Mesenchymal stem cell (in vitro differentiated cells and primary cell): Measurements from ENCODE around the gene MAN2A1.
A peak's percentile ranks its signal among the peaks of the same experiment; 100 is the strongest.

Experiments used
- DNase-seq: peaks from one replicate; pipeline ENCODE4 v3.0.0-alpha.2; 2013
- H2AFZ ChIP-seq: one replicate; pipeline ENCODE4 v1.6.1; 2013; ENCODE audit warnings: low read depth, mild to moderate bottlenecking, control low read depth, inconsistent platforms, low read length, moderate library complexity
- H2AK5ac ChIP-seq: 2 replicates; pipeline ENCODE4 v1.6.1; 2013; ENCODE audit warnings: low read length, moderate library complexity, mild to moderate bottlenecking, inconsistent platforms; ENCODE audit not compliant: severe bottlenecking
- H2BK120ac ChIP-seq: one replicate; pipeline ENCODE4 v1.6.1; 2013; ENCODE audit warnings: low read depth, mild to moderate bottlenecking, inconsistent platforms, low read length, moderate library complexity
- H2BK12ac ChIP-seq, 2 experiments: one replicate each; pipeline ENCODE4 v1.6.1; 2013; ENCODE audit warnings: inconsistent platforms in 2 of 2, low read length in 2 of 2, mild to moderate bottlenecking in 2 of 2, moderate library complexity in 2 of 2, control low read depth in 1 of 2
- H2BK15ac ChIP-seq: one replicate; pipeline ENCODE4 v1.6.1; 2013; ENCODE audit warnings: mild to moderate bottlenecking, low read depth, inconsistent platforms; ENCODE audit not compliant: poor library complexity, severe bottlenecking
- H2BK5ac ChIP-seq: 2 replicates; pipeline ENCODE4 v1.6.1; 2013; ENCODE audit warnings: low read depth, mild to moderate bottlenecking, low read length, control low read depth, inconsistent platforms; ENCODE audit not compliant: poor library complexity, severe bottlenecking
- H3K14ac ChIP-seq, 2 experiments: one replicate each; pipeline ENCODE4 v1.6.1; 2013; ENCODE audit warnings: inconsistent platforms in 2 of 2, low read length in 2 of 2, control low read depth in 1 of 2, mild to moderate bottlenecking in 1 of 2, moderate library complexity in 1 of 2
- H3K18ac ChIP-seq, 2 experiments: one replicate each; pipeline ENCODE4 v1.6.1; 2013; ENCODE audit warnings: inconsistent platforms in 2 of 2, low read length in 2 of 2, control low read depth in 1 of 2, low read depth in 1 of 2, mild to moderate bottlenecking in 1 of 2
- H3K23ac ChIP-seq, 2 experiments: one replicate each; pipeline ENCODE4 v1.6.1; 2013; ENCODE audit warnings: inconsistent platforms in 2 of 2, low read length in 2 of 2, mild to moderate bottlenecking in 2 of 2, moderate library complexity in 2 of 2, control low read depth in 1 of 2
- H3K27ac ChIP-seq: 2 replicates; pipeline ENCODE4 v1.5.1; 2013; ENCODE audit warnings: mild to moderate bottlenecking, moderate library complexity, low read length, control low read depth, inconsistent platforms; ENCODE audit not compliant: poor library complexity, severe bottlenecking
- H3K27me3 ChIP-seq, 2 experiments: 2 replicates each; pipeline versions ENCODE4 v1.6.1 to v1.7.0; 2013; ENCODE audit warnings: low read length in 2 of 2, mild to moderate bottlenecking in 2 of 2, moderate library complexity in 2 of 2, control low read depth in 1 of 2, inconsistent platforms in 1 of 2; ENCODE audit not compliant: control insufficient read depth in 1 of 2, insufficient read depth in 1 of 2
- H3K36me3 ChIP-seq, 2 experiments: 2 replicates each; pipeline versions ENCODE4 v1.6.1 to v1.7.0; 2013; ENCODE audit warnings: low read length in 2 of 2, control low read depth in 1 of 2, inconsistent platforms in 1 of 2, low read depth in 1 of 2, mild to moderate bottlenecking in 1 of 2; ENCODE audit not compliant: insufficient read depth in 2 of 2, control insufficient read depth in 1 of 2
- H3K4ac ChIP-seq, 2 experiments: one replicate each; pipeline ENCODE4 v1.6.1; 2013; ENCODE audit warnings: inconsistent platforms in 2 of 2, low read length in 2 of 2, mild to moderate bottlenecking in 2 of 2, moderate library complexity in 2 of 2, control low read depth in 1 of 2, low read depth in 1 of 2
- H3K4me1 ChIP-seq: 2 replicates; pipeline ENCODE4 v1.6.1; 2013; ENCODE audit warnings: low read depth, low read length, control low read depth; ENCODE audit not compliant: control insufficient read depth, insufficient read depth
- H3K4me2 ChIP-seq: 2 replicates; pipeline ENCODE4 v1.6.1; 2013; ENCODE audit warnings: low read length, mild to moderate bottlenecking, inconsistent platforms; ENCODE audit not compliant: poor library complexity, severe bottlenecking
- H3K4me3 ChIP-seq, 2 experiments: 2 replicates each; pipeline versions ENCODE4 v1.5.1 to v1.7.0; 2013; ENCODE audit warnings: low read length in 2 of 2, mild to moderate bottlenecking in 2 of 2, control low read depth in 1 of 2, low read depth in 1 of 2; ENCODE audit not compliant: insufficient read depth in 1 of 2
- H3K79me1 ChIP-seq: replicated peaks from 2 replicates; pipeline ENCODE4 v1.6.1; 2013; ENCODE audit warnings: mild to moderate bottlenecking, control low read depth, low read length, inconsistent platforms; ENCODE audit not compliant: poor library complexity, severe bottlenecking
- H3K9ac ChIP-seq: 2 replicates; pipeline ENCODE4 v1.7.0; 2013; ENCODE audit warnings: mild to moderate bottlenecking, low read length, moderate library complexity
- H3K9me3 ChIP-seq: 2 replicates; pipeline ENCODE4 v1.7.0; 2013; ENCODE audit warnings: mild to moderate bottlenecking, low read length; ENCODE audit not compliant: control insufficient read depth
- H4K8ac ChIP-seq: one replicate; pipeline ENCODE4 v1.6.1; 2013; ENCODE audit warnings: inconsistent platforms, mild to moderate bottlenecking, low read length, moderate library complexity
- H4K91ac ChIP-seq: one replicate; pipeline ENCODE4 v1.6.1; 2013; ENCODE audit warnings: mild to moderate bottlenecking, low read length, inconsistent platforms
- WGBS: methylation state at CpG from one replicate; pipeline ENCODE4 v1.1.7; 2013; ENCODE audit warnings: mixed read lengths; 5-methylcytosine and 5-hydroxymethylcytosine counted together

Gene MAN2A1

DNA sequence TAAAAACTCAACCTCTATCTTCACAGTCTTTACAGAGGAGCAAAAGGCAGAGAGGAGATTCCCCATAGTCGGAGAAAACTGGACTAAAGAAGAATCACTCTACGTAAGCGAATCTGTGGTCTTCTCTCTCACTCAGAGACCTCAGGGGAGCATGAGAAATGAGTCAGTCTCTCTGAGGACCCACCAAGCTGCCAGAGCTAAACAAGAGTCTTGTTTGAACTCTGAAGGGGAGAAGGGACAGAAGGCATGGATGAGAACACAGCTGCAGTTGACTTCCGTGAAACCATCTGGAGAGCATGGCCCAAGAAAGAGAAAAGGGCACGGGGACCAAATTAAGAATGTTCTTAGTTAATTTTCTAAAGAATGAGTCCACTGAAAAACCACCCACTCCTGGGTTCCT is 12.8 kb upstream of the MAN2A1 start:
- Histone ChIP-seq H3K18ac (no peak overlapping the region), H4K8ac (no peak overlapping the region), H3K9ac (no peak overlapping the region), H2BK120ac (no peak overlapping the region), H2BK15ac (no peak overlapping the region), H3K4ac (no peak overlapping the region), H2BK12ac (no peak overlapping the region), H2AK5ac (no peak overlapping the region), H4K91ac (no peak overlapping the region), H3K36me3 (no peaks in the 10 kb centered on the region), H3K23ac (no peak overlapping the region), H3K14ac (peak overlapping the region in 1 of 2 experiments; percentile 47), H3K4me3 (no peak overlapping the region), H2BK5ac (no peak overlapping the region), H3K27ac (no peak overlapping the region), H3K9me3 (no peaks in the 10 kb centered on the region), H2AFZ (no peak overlapping the region), H3K4me2 (no peak overlapping the region), H3K27me3 (peaks cover 0 to 3% of the 10 kb centered on the region in 2 experiments), H3K79me1 (no peaks in the 10 kb centered on the region), H3K4me1 (no peaks in the 10 kb centered on the region)
- DNase-seq: no peak
- 90% methylated on average over 3 of the region's 5 CpGs for WGBS

DNA sequence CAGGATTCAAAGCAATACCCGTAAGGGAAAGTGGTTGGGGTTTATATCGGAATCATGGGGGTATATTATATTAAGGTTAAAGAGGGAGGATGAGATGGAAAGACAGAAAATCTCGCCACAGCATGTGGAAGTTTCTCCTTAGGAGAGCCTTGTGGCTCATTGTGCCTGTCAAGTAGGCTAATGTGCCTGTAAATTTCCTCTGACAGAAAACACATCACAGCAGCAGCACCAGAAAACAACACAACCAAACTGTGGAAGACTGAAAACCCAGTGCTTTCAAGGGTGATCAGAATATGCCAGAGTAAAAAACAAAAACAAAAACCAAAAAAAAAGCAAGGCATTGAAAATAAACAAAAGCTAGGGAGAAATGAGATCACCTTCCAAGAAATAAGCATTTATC is 11.3 kb upstream of the MAN2A1 start:
- no peak overlapping the region for H3K23ac ChIP-seq
- H3K14ac ChIP-seq: no peak overlapping the region
- H3K27me3 ChIP-seq: no peaks in the 10 kb centered on the region
- H2AFZ ChIP-seq: no peak overlapping the region
- no peaks in the 10 kb centered on the region for H3K4me1 ChIP-seq
- no peak overlapping the region for H3K27ac ChIP-seq
- no peak overlapping the region for H3K4ac ChIP-seq
- no peak overlapping the region for H2BK120ac ChIP-seq
- no peak overlapping the region for H3K9ac ChIP-seq
- H2AK5ac ChIP-seq: no peak overlapping the region
- no peaks in the 10 kb centered on the region for H3K36me3 ChIP-seq
- no peak overlapping the region for H3K18ac ChIP-seq
- H2BK15ac ChIP-seq: no peak overlapping the region
- H2BK5ac ChIP-seq: no peak overlapping the region
- 88% methylated on average over 3 of the region's 3 CpGs for WGBS
- H3K9me3 ChIP-seq: no peaks in the 10 kb centered on the region
- no peaks in the 10 kb centered on the region for H3K79me1 ChIP-seq
- DNase-seq: no peak
- H4K8ac ChIP-seq: no peak overlapping the region
- no peak overlapping the region for H3K4me3 ChIP-seq
- no peak overlapping the region for H4K91ac ChIP-seq
- no peak overlapping the region for H2BK12ac ChIP-seq
- H3K4me2 ChIP-seq: no peak overlapping the region

GRCh38 chr5:109681763-109682162 is 8.0 kb upstream of the MAN2A1 start:
- no peak overlapping the region for H3K4me3 ChIP-seq
- no peak overlapping the region for H2BK5ac ChIP-seq
- H3K79me1 ChIP-seq: no peaks in the 10 kb centered on the region
- H2AK5ac ChIP-seq: no peak overlapping the region
- H3K18ac ChIP-seq: no peak overlapping the region
- H3K14ac ChIP-seq: no peak overlapping the region
- H2BK12ac ChIP-seq: no peak overlapping the region
- no peak overlapping the region for H2BK15ac ChIP-seq
- H3K9ac ChIP-seq: no peak overlapping the region
- no peaks in the 10 kb centered on the region for H3K9me3 ChIP-seq
- no peak overlapping the region for H3K4me2 ChIP-seq
- no peak overlapping the region for H3K4ac ChIP-seq
- H4K91ac ChIP-seq: no peak overlapping the region
- no peak for DNase-seq
- no peak overlapping the region for H3K23ac ChIP-seq
- H2AFZ ChIP-seq: no peak overlapping the region
- H3K27me3 ChIP-seq: no peaks in the 10 kb centered on the region
- H4K8ac ChIP-seq: no peak overlapping the region
- no peak overlapping the region for H2BK120ac ChIP-seq
- no peaks in the 10 kb centered on the region for H3K4me1 ChIP-seq
- H3K27ac ChIP-seq: no peak overlapping the region
- 97% methylated on average over 2 of the region's 3 CpGs for WGBS
- H3K36me3 ChIP-seq: no peaks in the 10 kb centered on the region

DNA sequence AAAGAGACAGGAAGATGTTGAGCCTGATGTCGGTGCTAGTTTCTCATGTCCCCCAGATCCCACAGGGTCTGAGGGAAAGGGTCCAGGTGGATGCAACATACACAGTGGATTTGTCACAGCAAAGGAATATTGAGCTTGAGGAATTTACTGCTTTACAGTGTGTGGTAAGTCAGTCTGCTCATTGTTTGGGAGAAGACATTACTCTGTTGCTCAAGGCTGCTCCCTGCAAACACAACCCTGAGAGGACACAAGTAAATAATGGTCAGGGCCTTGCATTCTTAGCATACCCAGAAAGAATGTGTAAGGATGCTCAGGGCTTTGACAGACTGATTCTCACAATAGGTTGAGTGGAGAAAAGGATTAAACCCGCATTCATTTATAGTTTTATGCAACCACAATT is 7.3 kb upstream of the MAN2A1 start:
- Histone ChIP-seq H3K9me3 (no peaks in the 10 kb centered on the region), H4K8ac (no peak overlapping the region), H3K27me3 (no peaks in the 10 kb centered on the region), H3K4me3 (no peak overlapping the region), H3K4me1 (no peaks in the 10 kb centered on the region), H2BK120ac (no peak overlapping the region), H2BK15ac (no peak overlapping the region), H3K18ac (no peak overlapping the region), H2AFZ (no peak overlapping the region), H3K23ac (no peak overlapping the region), H4K91ac (no peak overlapping the region), H3K27ac (no peak overlapping the region), H3K14ac (no peak overlapping the region), H3K9ac (no peak overlapping the region), H2BK5ac (no peak overlapping the region), H2AK5ac (no peak overlapping the region), H3K4me2 (no peak overlapping the region), H3K79me1 (no peaks in the 10 kb centered on the region), H3K4ac (no peak overlapping the region), H3K36me3 (no peaks in the 10 kb centered on the region), H2BK12ac (no peak overlapping the region)
- WGBS: 74% methylated on average over 1 of the region's 2 CpGs
- peak; percentile 61 for DNase-seq
